HFFc6 (cell line): Measurements from ENCODE around the gene HOXD12. TPM values are rescaled to one million over a fixed set of nuclear protein-coding genes. Genes with fewer than 3 reads are reported as not detected.

ENCODE experiments used
- DNase-seq: peaks from one replicate; pipeline ENCODE4 v3.0.0-alpha.2; 2018
- H3K27ac Mint-ChIP-seq: 2 replicates; pipeline ENCODE4 v1.8.0; 2020; ENCODE audit warnings: mild to moderate bottlenecking, mixed read lengths
- H3K27me3 Mint-ChIP-seq: 2 replicates; pipeline ENCODE4 v1.8.0; 2021; ENCODE audit warnings: mild to moderate bottlenecking, moderate library complexity, mixed read lengths; ENCODE audit not compliant: insufficient read depth
- H3K36me3 Mint-ChIP-seq: 2 replicates; pipeline ENCODE4 v1.8.0; 2021; ENCODE audit warnings: low read depth, mixed read lengths
- H3K4me1 Mint-ChIP-seq: 2 replicates; pipeline ENCODE4 v1.8.0; 2020; ENCODE audit warnings: low read depth, mixed read lengths
- H3K4me3 Mint-ChIP-seq: 2 replicates; pipeline ENCODE4 v1.8.0; 2020; ENCODE audit warnings: mild to moderate bottlenecking, moderate library complexity, mixed read lengths
- H3K9me3 Mint-ChIP-seq: 2 replicates; pipeline ENCODE4 v1.8.0; 2020; ENCODE audit warnings: mild to moderate bottlenecking, mixed read lengths
- CTCF ChIP-seq: fragments of 200-600 bp; sonication (generic); IDR thresholded peaks from 2 replicates; pipeline ENCODE4 v1.5.0; 2021; ENCODE audit warnings: antibody characterized with exemption, mild to moderate bottlenecking
- total RNA-seq, 6 experiments: library from RNA; stranded (reverse); fragmentation: NEBNext Ultra II Directional; extraction: Animal tissue kit (Norgen Biotek cat#: 25700); gene quantifications; 2 replicates in 1 of 6; 3 replicates in 5 of 6; pipeline ENCODE4 v1.2.3, GENCODE V29; 2021

HOXD12 gene
- total RNA-seq, 6 experiments from 2014 or later = 0.19 to 0.36 (median 0.26) TPM; not detected in 2

- no peak for DNase-seq
- Mint-ChIP-seq H3K27me3 (peaks cover 33% of the 10 kb centered on the region), H3K4me1 (peaks cover 63% of the 10 kb centered on the region), H3K4me3 (no peak overlapping the region), H3K9me3 (no peaks in the 10 kb centered on the region), H3K36me3 (peaks cover 6% of the 10 kb centered on the region; the same call in 1 of the 2 replicates), H3K27ac (no peak overlapping the region)
- no peak for TF ChIP-seq CTCF
Observed at GRCh38 chr2:176134035-176134434, 34.4 kb downstream of the HOXD12 start.

- peak overlapping the region; percentile 73; the same call in 1 of the 2 replicates for H3K4me3 Mint-ChIP-seq
- peaks cover 67% of the 10 kb centered on the region for H3K4me1 Mint-ChIP-seq
Observed at GRCh38 chr2:176135035-176135440, 35.4 kb downstream of the HOXD12 start.

GRCh38 chr2:176136374-176137251 lies 37.0 kb downstream of the HOXD12 start:
- Mint-ChIP-seq H3K36me3 (peaks cover 5% of the 10 kb centered on the region; the same call in 1 of the 2 replicates), H3K27me3 (peaks cover 28% of the 10 kb centered on the region), H3K4me3 (peak overlapping the region; percentile 73), H3K27ac (peak overlapping the region; percentile 84), H3K4me1 (peaks cover 57% of the 10 kb centered on the region), H3K9me3 (no peaks in the 10 kb centered on the region)
- DNase-seq = no peak
- TF ChIP-seq CTCF = no peak

More at GRCh38 chr2:176135035-176135440, 35.4 kb downstream of the HOXD12 start:
- TF ChIP-seq CTCF = peak; percentile 43
- Mint-ChIP-seq H3K36me3 (peaks cover 5% of the 10 kb centered on the region; the same call in 1 of the 2 replicates), H3K27me3 (peaks cover 33% of the 10 kb centered on the region), H3K9me3 (no peaks in the 10 kb centered on the region), H3K27ac (peak overlapping the region; percentile 84; the same call in 1 of the 2 replicates)
- peak; percentile 24 for DNase-seq

GRCh38 chr2:176137252-176137580 lies 37.6 kb downstream of the HOXD12 start:
- TF ChIP-seq CTCF = no peak
- H3K9me3 Mint-ChIP-seq = no peaks in the 10 kb centered on the region
- peak overlapping the region; percentile 39; the same call in 1 of the 2 replicates for H3K27ac Mint-ChIP-seq
- peaks cover 3% of the 10 kb centered on the region; the same call in 1 of the 2 replicates for H3K36me3 Mint-ChIP-seq
- peak overlapping the region; percentile 59; the same call in 1 of the 2 replicates for H3K4me3 Mint-ChIP-seq
- peaks cover 25% of the 10 kb centered on the region for H3K27me3 Mint-ChIP-seq
- H3K4me1 Mint-ChIP-seq = peaks cover 51% of the 10 kb centered on the region
- DNase-seq = no peak

- Mint-ChIP-seq H3K9me3 (no peaks in the 10 kb centered on the region), H3K4me3 (peak overlapping the region; percentile 59; the same call in 1 of the 2 replicates), H3K27ac (no peak overlapping the region), H3K36me3 (no peaks in the 10 kb centered on the region; the same call in 1 of the 2 replicates), H3K27me3 (peaks cover 18% of the 10 kb centered on the region), H3K4me1 (peaks cover 44% of the 10 kb centered on the region)
- TF ChIP-seq CTCF = no peak
- no peak for DNase-seq
Observed at GRCh38 chr2:176137906-176138305, 38.3 kb downstream of the HOXD12 start.
